Activated CD4-positive, CD25-positive, alpha-beta regulatory T cell treated with anti-CD3 and anti-CD28 coated beads, Interleukin-2, amount 50 U/mL, for 24 hours (primary cell): ENCODE results near the gene PSMD11.
"Not testable (repeated sequence)": the region's sequence is repeated elsewhere in the genome, so short reads cannot be mapped to it uniquely, and the experiment has no call there.

Source experiments
- ATAC-seq, 2 donors: fragments of 150-1000 bp; cut with Tn5 transposase; one replicate each; pipeline ENCODE4 v1.10.0; 2021; ENCODE audit warnings: mild to moderate bottlenecking in 1 of 2, moderate library complexity in 1 of 2

Gene PSMD11

DNA sequence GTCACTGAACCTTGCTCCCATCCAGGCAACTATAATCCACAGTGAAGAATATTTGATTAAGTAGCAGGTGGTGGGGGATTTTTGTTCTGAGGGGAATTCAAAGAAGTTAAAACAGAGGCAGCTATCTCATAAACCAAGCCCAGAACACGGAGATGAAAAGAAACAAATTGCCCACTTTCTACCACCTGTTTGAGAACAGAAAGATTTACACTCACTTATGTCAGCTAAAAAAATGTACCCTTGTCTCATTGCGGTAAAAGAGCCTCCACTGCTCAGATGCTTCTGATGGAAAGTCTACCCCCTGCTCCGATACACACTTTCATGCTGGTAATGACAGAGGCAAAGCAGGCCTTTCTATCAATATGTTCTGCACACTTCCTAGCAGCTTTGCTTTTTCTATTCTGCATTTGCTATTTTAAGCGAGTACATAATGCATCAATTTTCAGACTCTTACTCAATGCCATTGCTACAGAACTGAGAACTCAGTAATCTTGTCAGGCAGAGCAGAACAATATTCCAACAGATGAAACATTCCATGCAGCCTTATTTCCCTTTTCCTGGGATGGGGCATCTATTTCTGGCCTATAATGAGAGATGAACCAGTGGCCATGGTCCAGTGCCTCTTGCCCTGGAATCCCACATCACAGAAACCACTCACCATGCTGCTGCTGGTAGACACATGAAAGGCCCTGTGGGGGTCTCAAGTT, 71.5 kb downstream of the PSMD11 start:
- ATAC-seq: no peak

DNA sequence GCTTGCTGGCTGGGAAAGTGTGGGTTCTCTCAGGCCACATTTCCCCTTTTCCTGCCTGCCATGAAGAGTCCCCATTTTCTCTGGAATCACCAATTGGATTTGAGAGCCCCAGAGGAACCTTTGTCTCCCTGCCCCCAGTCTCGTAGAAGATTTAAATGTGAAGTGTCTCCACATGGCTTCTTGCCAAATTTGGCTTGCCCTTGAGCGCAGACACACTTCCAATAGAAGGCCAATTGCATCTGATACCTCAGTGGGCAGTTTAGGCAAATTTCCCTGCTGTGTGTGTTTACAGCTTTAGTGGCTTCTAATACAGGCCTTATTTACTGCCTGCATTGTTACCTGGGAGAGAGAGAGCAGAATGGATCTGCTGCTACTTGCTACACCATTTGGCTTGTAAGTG, 72.1 kb downstream of the PSMD11 start:
- ATAC-seq: no peak

DNA sequence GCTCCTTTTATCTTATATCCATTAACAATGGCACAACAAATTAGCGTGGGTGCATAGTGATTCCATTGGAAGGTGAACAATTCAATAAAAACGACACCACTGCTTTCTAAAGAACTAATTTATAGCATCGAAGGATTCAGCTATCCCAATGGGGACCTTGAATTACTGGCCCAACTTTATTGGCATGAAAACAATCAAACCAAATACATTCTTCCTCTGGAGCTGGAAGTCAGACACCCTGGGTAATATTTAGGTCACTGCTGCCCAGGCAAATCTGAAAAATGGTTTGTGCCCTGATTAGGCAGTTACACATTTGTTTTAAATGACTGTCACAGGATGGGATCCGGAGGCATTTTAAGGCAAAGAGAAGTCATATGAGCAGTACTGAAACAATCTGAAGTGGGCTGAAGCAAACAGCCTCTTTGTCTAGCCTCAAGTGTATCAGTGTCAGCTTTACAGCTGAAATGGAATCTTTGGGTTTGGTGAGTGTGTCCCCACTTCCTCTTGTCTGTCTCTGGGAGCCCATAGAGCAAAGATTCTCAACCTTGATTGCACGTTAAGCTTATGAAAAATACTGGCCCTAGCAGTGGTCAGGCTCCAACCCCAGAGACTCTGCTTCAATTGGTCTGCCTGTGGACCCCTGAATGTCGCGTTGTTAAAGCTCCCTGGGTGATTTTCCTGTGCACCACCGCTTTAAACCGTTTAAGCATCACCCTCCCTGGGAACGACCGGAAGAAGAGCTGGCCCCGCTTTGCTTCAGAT, 72.8 kb downstream of the PSMD11 start:
- peak; percentile 10 to 19 for ATAC-seq

DNA sequence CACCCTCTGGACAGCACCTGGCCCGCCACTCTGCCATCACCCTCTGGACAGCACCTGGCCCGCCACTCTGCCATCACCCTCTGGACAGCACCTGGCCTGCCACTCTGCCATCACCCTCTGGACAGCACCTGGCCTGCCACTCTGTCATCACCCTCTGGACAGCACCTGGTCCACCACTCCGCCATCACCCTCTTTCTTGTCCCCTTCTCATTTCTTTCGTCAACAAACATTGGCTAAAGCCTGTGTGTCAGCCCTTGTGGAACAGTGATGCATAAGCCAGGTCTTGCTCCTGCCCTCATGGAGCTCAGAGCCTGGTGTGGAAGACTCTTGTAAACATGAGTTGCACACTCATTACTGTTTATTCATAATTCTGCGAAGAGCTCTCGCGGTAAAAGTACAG, 73.7 kb downstream of the PSMD11 start:
- ATAC-seq: no peak

DNA sequence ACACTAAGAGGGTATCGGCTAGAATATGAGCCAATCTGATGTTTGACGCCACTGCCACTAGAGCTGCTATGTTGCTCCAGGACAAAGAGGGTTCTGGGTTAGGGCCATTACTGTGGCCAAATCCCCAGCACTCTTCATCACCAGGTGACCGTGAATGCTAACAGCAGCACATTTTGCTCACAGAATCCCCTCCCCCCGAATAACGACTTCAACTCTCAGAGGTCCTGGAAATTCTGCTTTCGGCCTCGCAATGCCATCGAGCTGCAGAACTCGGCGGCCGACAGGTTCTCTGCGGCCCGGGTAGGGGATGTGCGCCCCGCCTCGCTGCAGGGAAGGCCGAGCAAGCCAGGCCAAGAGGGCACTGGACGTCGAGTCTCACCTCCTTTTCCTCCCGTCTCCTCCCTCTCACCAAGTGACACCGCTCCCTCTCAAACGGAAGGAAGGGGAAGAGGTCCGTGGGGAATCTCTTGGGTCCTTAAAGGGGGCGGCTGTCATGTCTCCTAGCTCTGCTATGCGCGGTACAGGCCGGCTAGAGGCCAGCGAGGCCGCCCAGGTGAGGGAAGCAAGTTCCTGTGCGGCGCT, 74.4 kb downstream of the PSMD11 start:
- no peak for ATAC-seq

DNA sequence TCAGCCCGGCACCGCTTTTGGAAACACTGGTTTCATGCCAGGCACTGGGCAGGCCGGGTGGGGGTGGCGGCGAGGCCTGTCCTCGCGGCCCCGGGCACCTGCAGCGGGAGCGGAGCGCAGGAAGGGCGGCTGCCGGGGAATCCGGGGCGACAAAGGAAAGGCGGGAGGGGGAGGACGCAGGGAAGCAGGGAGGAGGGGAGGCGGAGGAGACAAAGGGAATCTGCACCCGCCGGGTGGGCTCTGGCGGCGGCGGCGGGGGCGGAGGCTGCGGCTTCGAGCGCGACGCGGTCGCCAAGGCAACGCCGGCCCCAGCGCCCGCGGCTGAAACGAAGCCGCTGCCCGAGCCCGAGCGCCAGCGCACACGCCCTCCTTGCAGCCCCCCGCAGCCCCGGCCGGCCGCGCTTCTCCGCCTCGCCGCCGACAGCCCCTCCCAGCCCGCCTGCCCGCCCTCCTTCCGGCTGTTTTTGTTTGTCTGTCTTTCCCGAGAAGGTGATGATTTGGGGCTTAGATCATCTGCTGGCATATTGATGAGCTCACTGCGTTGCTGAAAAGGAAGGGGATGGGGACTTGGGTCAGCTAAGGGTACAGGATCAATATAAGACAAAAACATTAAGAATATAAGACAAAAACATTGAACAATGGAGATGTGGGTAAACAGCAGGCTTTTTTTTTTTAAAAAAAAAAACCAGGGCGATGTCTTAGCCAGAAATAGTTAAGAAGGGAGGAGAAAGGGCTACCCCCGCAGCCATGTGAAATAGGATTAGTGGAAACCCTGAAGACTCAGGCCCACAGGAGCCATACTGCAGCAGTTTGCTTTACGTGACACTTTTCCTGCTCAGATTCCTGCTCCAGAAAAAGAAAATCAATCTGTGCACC, 75.2 kb downstream of the PSMD11 start:
- peak in 1 of 2 donors; percentile 6 for ATAC-seq

DNA sequence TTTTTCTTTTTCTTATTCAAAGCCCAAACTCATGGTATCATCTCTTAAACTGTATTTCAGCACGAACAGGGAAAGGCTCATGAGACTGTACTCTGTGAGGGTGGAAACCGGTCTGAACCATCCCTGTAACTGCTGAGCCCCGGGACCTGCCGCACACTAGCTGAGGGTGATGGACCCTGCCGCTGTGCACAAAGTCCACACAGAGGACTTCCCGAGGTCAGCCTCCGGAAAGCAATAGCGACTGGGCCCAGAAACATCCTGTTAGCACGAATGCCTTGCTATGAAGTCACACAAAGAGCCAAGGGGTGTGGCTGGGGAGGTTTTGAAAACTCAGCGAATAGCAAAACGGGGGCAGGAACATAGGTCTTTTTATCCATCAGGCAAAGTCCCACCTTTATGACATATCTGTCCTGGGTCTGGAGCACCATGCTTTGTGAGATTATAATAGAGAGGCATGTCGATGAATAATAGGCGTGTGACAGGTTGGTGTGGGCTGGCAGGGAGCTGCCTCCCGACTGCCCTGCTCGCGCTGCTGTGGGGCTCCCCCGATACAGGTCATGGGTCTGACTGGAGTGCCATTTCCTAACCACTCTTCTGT, 75.9 kb downstream of the PSMD11 start:
- peak; percentile 45 to 53 for ATAC-seq

DNA sequence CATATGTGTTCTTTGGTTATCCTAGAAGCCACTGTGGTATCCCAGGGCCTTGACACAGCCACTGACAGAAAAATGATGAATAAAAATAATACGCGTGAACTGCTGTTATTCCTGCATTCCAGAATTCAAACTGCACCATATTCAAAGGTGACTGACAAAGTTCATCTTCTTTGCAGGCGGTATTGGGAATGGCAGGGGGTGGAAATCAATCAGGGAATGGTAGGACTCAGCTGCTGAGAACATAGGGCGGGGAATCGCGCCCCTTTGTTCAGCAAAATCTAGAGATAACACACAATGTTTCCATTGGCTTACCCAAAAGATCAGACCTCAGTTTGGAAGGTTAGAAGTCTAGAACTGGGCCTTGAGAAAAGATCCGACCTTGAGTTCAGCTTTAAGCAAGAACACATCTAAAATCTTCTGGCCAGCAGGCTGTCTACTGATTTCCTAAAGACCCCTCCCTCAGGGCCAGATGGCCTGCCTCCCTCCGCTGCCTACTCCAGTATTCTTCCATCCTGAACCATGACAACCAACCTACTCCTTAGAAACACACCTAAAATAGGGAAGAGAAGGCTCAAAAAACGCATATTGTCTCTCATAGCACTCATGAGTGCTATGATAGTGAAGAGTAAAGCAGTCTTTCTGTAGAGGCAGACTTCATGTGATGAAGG, 76.6 kb downstream of the PSMD11 start:
- ATAC-seq: no peak

DNA sequence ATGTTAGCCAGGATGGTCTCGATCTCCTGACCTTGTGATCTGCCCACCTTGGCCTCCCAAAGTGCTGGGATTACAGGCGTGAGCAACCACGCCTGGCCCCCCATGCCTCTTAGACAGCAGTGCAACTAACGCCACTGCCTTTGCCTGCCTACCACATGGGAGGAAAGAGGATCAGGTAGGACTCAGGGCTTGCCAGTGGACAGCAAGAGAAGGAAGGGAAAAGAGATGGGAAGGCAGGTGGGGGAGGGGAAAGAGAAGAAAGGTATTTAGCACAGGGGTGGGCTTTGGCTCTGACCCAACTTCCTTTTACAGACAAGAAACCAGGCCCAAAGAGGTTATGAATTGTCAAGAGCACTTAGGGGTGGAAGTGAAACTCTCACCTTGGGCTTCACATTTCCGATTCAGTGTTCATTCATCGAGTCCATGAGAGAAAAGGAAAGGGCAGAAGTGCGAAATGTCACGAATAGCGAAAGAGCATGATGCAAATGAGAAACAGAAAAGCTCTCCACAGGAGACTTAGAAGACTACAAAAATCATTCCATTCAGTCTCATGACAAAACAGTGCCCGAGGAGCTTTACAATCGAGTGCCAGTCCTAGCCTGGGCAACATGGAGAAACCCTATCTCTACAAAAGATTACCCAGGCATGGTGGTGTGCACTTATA, 78.8 kb downstream of the PSMD11 start:
- ATAC-seq: peak; percentile 63 to 69

DNA sequence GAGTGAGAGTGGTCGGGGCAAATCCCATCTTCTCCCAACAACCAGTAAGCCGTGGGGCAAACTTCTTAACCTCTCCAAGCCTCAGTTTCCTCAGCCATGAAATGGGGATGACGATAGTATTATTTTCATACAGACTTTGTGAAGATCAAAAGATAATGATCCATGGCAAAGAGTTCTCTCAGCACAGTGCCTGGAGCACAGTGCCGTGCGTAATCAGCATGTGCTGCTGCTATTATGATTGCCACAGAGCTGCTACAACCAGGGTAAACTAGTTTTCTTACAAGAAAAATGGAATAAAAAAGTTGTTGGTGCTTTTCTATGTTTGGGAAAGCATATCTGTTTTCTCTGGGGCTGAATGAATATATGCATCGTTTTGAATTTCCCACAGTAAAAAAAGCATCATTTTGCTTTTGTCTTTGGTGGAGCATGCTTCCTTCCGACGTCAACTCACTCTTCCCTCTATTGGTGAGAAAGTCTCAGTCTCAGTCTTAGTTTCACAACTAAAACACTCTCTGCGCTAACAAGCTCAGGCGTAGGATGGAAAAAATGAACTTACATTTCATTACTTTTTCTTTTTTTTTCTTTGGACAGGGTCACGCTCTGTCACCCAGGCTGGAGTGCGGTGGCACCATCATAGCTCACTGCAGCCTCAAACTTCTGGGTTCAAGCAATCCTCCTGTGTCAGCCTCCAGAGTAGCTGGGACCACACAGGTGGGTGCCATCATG, 79.7 kb downstream of the PSMD11 start:
- peak; percentile 55 to 66 for ATAC-seq

DNA sequence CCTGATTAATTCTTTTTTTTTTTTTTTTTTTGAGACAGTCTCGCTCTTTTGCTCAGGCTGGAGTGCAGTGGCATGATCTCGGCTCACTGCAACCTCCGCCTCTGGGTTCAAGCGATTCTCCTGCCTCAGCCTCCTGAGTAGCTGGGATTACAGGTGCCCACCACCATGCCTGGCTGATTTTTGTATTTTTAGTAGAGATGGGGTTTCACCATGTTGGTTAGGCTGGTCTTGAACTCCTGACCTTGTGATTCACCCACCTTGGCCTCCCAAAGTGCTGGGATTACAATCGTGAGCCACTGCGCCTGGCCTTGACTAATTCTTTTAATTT, 80.2 kb downstream of the PSMD11 start:
- not testable (repeated sequence) for ATAC-seq

DNA sequence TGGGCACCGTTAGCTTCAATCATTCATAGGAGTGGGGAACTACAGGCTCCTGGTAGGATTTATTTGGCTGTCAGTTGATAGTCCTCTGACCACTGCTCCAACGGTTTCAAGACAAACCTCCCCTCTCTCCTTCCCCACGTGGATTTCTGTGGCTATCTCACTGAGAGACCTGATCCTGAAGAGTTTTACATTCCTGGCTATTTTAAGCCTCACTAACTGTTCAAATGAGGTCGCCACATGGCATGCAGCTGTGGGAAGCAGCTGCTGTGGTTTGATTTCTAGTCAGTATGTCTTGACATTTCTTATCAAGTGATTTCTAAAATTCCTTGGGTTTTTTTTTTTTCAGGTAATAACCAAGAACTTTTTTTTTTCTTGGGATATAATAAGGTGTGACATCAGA, 80.8 kb downstream of the PSMD11 start:
- no peak for ATAC-seq

DNA sequence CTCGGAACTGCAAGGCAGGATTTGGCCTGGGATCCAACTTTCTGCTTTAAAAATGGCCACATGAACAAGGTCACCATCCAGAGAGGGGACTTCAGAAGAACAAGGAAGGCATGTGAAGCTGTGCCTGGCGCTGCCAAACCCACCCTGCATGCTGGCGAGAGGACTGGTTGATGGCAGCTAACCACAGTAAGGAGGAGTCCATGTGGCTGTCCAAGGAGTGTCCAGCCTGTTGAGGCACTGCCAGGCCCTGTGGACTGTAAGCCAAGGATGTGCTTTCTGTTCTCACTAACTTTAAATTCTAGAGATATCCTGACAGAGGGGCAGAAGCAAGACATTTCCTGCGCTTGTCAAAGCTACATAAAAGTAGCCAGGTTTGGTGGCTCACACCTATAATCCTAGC, 82.8 kb downstream of the PSMD11 start:
- ATAC-seq: no peak

DNA sequence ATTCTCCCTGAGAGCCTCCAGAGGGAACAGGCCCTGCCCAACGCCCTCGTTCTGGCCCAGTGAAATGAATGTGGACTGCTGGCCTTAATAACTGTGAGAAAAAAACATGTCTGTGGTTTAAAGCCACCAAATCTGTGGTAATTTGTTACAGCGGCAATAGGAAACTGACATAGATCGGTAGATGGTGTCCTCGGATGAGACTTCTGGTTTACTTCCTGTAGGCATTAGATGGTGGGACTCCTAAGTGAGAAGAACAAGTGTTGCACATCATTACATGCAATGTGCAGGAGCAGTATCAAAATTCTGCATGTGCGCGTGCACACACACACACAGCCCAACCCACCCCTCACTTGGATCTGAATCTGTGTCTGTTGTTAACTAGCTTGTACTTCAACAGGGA, 84.5 kb downstream of the PSMD11 start:
- ATAC-seq: no peak

DNA sequence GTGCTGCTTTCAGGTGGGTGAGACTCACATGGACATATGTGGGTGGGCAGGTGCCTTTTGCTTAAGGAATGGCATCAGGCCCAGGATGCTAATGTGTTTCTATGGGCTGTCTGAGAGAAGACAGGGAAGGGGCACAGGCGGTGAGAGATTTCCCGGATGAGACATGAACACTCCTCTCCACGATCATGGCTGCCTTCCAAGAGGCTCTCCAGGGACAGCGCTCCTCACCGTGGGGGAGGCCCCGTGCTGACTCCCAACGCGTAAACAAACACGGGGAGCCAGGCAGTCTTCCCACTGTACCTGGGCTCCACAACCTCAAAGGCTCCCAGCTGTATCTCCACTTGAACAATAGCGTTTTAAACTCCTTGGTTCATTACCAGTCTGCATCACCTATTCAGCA, 85.3 kb downstream of the PSMD11 start:
- ATAC-seq: no peak
